Keratinocyte (primary cell): ENCODE measurements around the gene ZNF335. TPM values are rescaled to one million over a fixed set of nuclear protein-coding genes. Genes with fewer than 3 reads are reported as not detected.

Source experiments
- DNase-seq: peaks from one replicate; pipeline ENCODE4 v3.0.0-alpha.2; 2011; ENCODE audit warnings: low read depth, missing footprints, low spot score
- FAIRE-seq: peaks from 2 replicates; lab custom pipeline; 2011; peaks lifted over from hg19 to GRCh38; lab: Jason Lieb, UNC
- H2AFZ ChIP-seq: 2 replicates; pipeline ENCODE4 v1.6.0; 2012; ENCODE audit warnings: low read length, control low read depth, inconsistent platforms; ENCODE audit not compliant: control insufficient read depth
- H3K27ac ChIP-seq: 2 replicates; pipeline ENCODE4 v1.5.1; 2011; ENCODE audit warnings: low read length; ENCODE audit not compliant: control insufficient read depth, insufficient read depth
- H3K27me3 ChIP-seq: 3 replicates; pipeline ENCODE4 v1.6.0; 2011; ENCODE audit warnings: low read length; ENCODE audit not compliant: control insufficient read depth, insufficient read depth; ENCODE audit errors: extremely low read depth
- H3K36me3 ChIP-seq, 2 experiments: 2 replicates in 1 of 2; 3 replicates in 1 of 2; pipeline ENCODE4 v1.5.1; 2011; ENCODE audit warnings: low read length in 2 of 2, mild to moderate bottlenecking in 1 of 2; ENCODE audit not compliant: control insufficient read depth in 2 of 2, insufficient read depth in 2 of 2; ENCODE audit errors: extremely low read depth in 1 of 2
- H3K4me1 ChIP-seq: 3 replicates; pipeline ENCODE4 v1.5.1; 2011; ENCODE audit warnings: low read length; ENCODE audit not compliant: control insufficient read depth, insufficient read depth; ENCODE audit errors: extremely low read depth
- H3K4me2 ChIP-seq: 3 replicates; pipeline ENCODE4 v1.6.0; 2011; ENCODE audit warnings: low read depth, low read length; ENCODE audit not compliant: control insufficient read depth, insufficient read depth; ENCODE audit errors: extremely low read depth
- H3K4me3 ChIP-seq, 3 experiments: fragments of 200-600 bp in 1 of 3; sonication (generic) in 1 of 3; 2 replicates in 2 of 3; 3 replicates in 1 of 3; pipeline ENCODE4 v1.5.1; 2011 to 2016; ENCODE audit warnings: low read length in 3 of 3, mild to moderate bottlenecking in 3 of 3, control low read depth in 2 of 3, inconsistent platforms in 1 of 3, low read depth in 1 of 3, mixed read lengths in 1 of 3, mixed run types in 1 of 3, moderate library complexity in 1 of 3; ENCODE audit not compliant: control insufficient read depth in 2 of 3, insufficient read depth in 2 of 3; ENCODE audit errors: extremely low read depth in 1 of 3
- H3K79me2 ChIP-seq: 2 replicates; pipeline ENCODE4 v1.6.0; 2012; ENCODE audit warnings: low read length; ENCODE audit not compliant: control insufficient read depth, insufficient read depth
- H3K9ac ChIP-seq: 3 replicates; pipeline ENCODE4 v1.6.0; 2011; ENCODE audit warnings: low read length; ENCODE audit not compliant: control insufficient read depth, insufficient read depth; ENCODE audit errors: extremely low read depth
- H3K9me1 ChIP-seq: 3 replicates; pipeline ENCODE4 v1.6.0; 2011; ENCODE audit warnings: low read length; ENCODE audit not compliant: control insufficient read depth, insufficient read depth; ENCODE audit errors: extremely low read depth
- H3K9me3 ChIP-seq: 2 replicates; pipeline ENCODE4 v1.5.1; 2012; ENCODE audit warnings: low read depth, low read length; ENCODE audit not compliant: control insufficient read depth
- H4K20me1 ChIP-seq: 3 replicates; pipeline ENCODE4 v1.6.0; 2011; ENCODE audit warnings: low read length; ENCODE audit not compliant: control insufficient read depth, insufficient read depth; ENCODE audit errors: extremely low read depth
- CTCF ChIP-seq, 3 experiments: IDR thresholded peaks in 1 of 3; conservative IDR thresholded peaks in 1 of 3; optimal IDR thresholded peaks in 1 of 3; 2 replicates in 2 of 3; 3 replicates in 1 of 3; pipeline versions ENCODE3 to v1.5.1; 2011; ENCODE audit warnings: low read length in 3 of 3, mild to moderate bottlenecking in 3 of 3, moderate library complexity in 2 of 3, control low read depth in 1 of 3, inconsistent platforms in 1 of 3; ENCODE audit not compliant: insufficient read depth in 2 of 3; ENCODE audit errors: extremely low read depth in 1 of 3
- EZH2 ChIP-seq: IDR thresholded peaks from one replicate; pipeline ENCODE4 v1.6.1; 2012; ENCODE audit warnings: inconsistent platforms, mild to moderate bottlenecking, low read length, moderate library complexity
- dilution Hi-C: fragments of 300-500 bp; cut with MboI; formaldehyde crosslinking; loops from one replicate; pipeline ENCODE4 v1.7.0; 2020; ENCODE audit warnings: low sequenced_read_pairs; ENCODE audit not compliant: extremely low pct_ligation_motif_present
- polyA plus RNA-seq, 5 experiments: library from polyadenylated mRNA; depleted of rRNA in 3 of 5; stranded (reverse) in 3 of 5; stranded (forward) in 1 of 5; unstranded in 1 of 5; fragments of >200 nt; gene quantifications; 1 replicate in 1 of 5; 2 replicates in 3 of 5; 3 replicates in 1 of 5; pipeline versions ENCODE4 v1.2.1 to v1.2.3, GENCODE V29; 2011 to 2012; ENCODE audit warnings: missing spikeins in 2 of 5, low read depth in 1 of 5, low replicate concordance in 1 of 5

Gene ZNF335
- polyA plus RNA-seq, 1 donor (not counting 4 experiments of a cell fraction or from before 2014, with no cell fraction given): 5.8 TPM

- no peak for TF ChIP-seq EZH2
- no peak for TF ChIP-seq CTCF (optimal IDR thresholded peaks at IDR 0.05 in 1 of 3, IDR thresholded peaks at IDR 0.05 in 1 of 3, conservative IDR thresholded peaks at IDR 0.05 in 1 of 3; ENCODE audit: extremely low read depth in 1 of 3, insufficient read depth in 2 of 3, low read length in 3 of 3)
- Histone ChIP-seq H2AFZ (no peak overlapping the region), H3K4me2 (no peak overlapping the region), H3K9me1 (no peaks in the 10 kb centered on the region), H3K4me3 (no peak overlapping the region), H3K79me2 (no peaks in the 10 kb centered on the region), H3K36me3 (peaks cover 51 to 57% of the 10 kb centered on the region in 2 experiments), H3K9ac (no peak overlapping the region), H3K9me3 (no peaks in the 10 kb centered on the region), H4K20me1 (no peaks in the 10 kb centered on the region), H3K27ac (no peak overlapping the region), H3K4me1 (no peaks in the 10 kb centered on the region), H3K27me3 (no peaks in the 10 kb centered on the region)
- FAIRE-seq (no peak), DNase-seq (no peak)
- dilution Hi-C loops: no loop called here
Measured at GRCh38 chr20:45959126-45959525, 12.9 kb downstream of the ZNF335 start.

GRCh38 chr20:45958593-45958992 is 13.4 kb downstream of the ZNF335 start:
- dilution Hi-C loops: no loop called here
- DNase-seq (no peak), FAIRE-seq (no peak)
- TF ChIP-seq CTCF (optimal IDR thresholded peaks at IDR 0.05 in 1 of 3, IDR thresholded peaks at IDR 0.05 in 1 of 3, conservative IDR thresholded peaks at IDR 0.05 in 1 of 3; ENCODE audit: extremely low read depth in 1 of 3, insufficient read depth in 2 of 3, low read length in 3 of 3) (no peak), EZH2 (no peak)
- no peaks in the 10 kb centered on the region for H3K9me1 ChIP-seq
- H3K4me2 ChIP-seq: no peak overlapping the region
- no peaks in the 10 kb centered on the region for H3K27me3 ChIP-seq
- H2AFZ ChIP-seq: no peak overlapping the region
- H3K9ac ChIP-seq: no peak overlapping the region
- no peaks in the 10 kb centered on the region for H3K4me1 ChIP-seq
- no peaks in the 10 kb centered on the region for H4K20me1 ChIP-seq
- H3K27ac ChIP-seq: no peak overlapping the region
- H3K36me3 ChIP-seq: peaks cover 50 to 56% of the 10 kb centered on the region in 2 experiments
- H3K4me3 ChIP-seq: no peak overlapping the region
- H3K9me3 ChIP-seq: no peaks in the 10 kb centered on the region
- H3K79me2 ChIP-seq: no peaks in the 10 kb centered on the region
